K562 (cell line): ENCODE results near the gene MBD6. TPM values are rescaled to one million over a fixed set of nuclear protein-coding genes. Genes with fewer than 3 reads are reported as not detected.

ENCODE experiments used
- ATAC-seq: fragments of 200-7000 bp; cut with Tn5 transposase; 3 replicates; pipeline ENCODE4 v1.9.1; 2020; ENCODE audit warnings: moderate library complexity
- BruUV-seq: library from RNA; stranded (reverse); fragments of 400-500 nt; replicated peaks from 2 replicates; lab custom pipeline; 2021; lab: Mats Ljungman, UMichigan
- CTCF ChIA-PET: fragments of 300-600 bp; formaldehyde crosslinking; extraction: SDS; loops from one replicate; lab custom pipeline; 2021; ENCODE audit warnings: low intra/inter-chr PET ratio; lab: Yijun Ruan, JAX
- POLR2A ChIA-PET: fragments of 300-600, 350-650 bp; sonication (Branson Sonifier 250); formaldehyde crosslinking; extraction: SDS; loops from one replicate; lab custom pipeline; 2021; ENCODE audit warnings: antibody characterized with exemption, inconsistent platforms; lab: Yijun Ruan, JAX
- DNase-seq, 4 experiments: peaks; one replicate each; pipeline versions ENCODE4 v3.0.0 to v3.0.0-alpha.2; 2011 to 2018; ENCODE audit warnings: low spot score in 3 of 4, mixed read lengths in 3 of 4; ENCODE audit errors: extremely low read depth in 1 of 4
- FAIRE-seq: peaks from 2 replicates; lab custom pipeline; 2011; peaks lifted over from hg19 to GRCh38; lab: Jason Lieb, UNC
- H2AFZ ChIP-seq: 2 replicates; pipeline ENCODE4 v1.6.0; 2011; ENCODE audit warnings: low read depth, low read length, control low read depth, inconsistent platforms
- H3K27ac ChIP-seq: fragments of 200-600 bp; 3 replicates; pipeline ENCODE4 v1.8.0; 2011; ENCODE audit warnings: low read depth, mild to moderate bottlenecking, control low read depth, inconsistent platforms, low read length, moderate library complexity, mixed read lengths; ENCODE audit errors: extremely low read depth
- H3K27me3 ChIP-seq, 2 experiments: fragments of 300-600 bp in 1 of 2; 2 replicates in 1 of 2; 3 replicates in 1 of 2; pipeline versions ENCODE4 v1.6.0 to v1.8.0; 2011; ENCODE audit warnings: inconsistent platforms in 2 of 2, low read length in 2 of 2, mild to moderate bottlenecking in 1 of 2, mixed read lengths in 1 of 2, moderate library complexity in 1 of 2; ENCODE audit not compliant: control insufficient read depth in 2 of 2, insufficient read depth in 2 of 2
- H3K36me3 ChIP-seq: fragments of 300-600 bp; 3 replicates; pipeline ENCODE4 v1.8.0; 2011; ENCODE audit warnings: mild to moderate bottlenecking, low read length, inconsistent platforms; ENCODE audit not compliant: control insufficient read depth, insufficient read depth
- H3K4me1 ChIP-seq, 2 experiments: fragments of 200-600 bp in 1 of 2; replicated peaks in 1 of 2; 2 replicates in 1 of 2; 3 replicates in 1 of 2; pipeline versions ENCODE4 v1.5.1 to v1.8.0; 2011; ENCODE audit warnings: inconsistent platforms in 2 of 2, low read length in 2 of 2, mild to moderate bottlenecking in 1 of 2, mixed read lengths in 1 of 2, moderate library complexity in 1 of 2; ENCODE audit not compliant: control insufficient read depth in 2 of 2, insufficient read depth in 2 of 2
- H3K4me2 ChIP-seq: 2 replicates; pipeline ENCODE4 v1.6.1; 2011; ENCODE audit warnings: low read length, control low read depth, inconsistent platforms, mixed read lengths; ENCODE audit not compliant: insufficient read depth
- H3K4me3 ChIP-seq: fragments of 200-600 bp; sonication (generic), shearing (Covaris generic); 2 replicates; pipeline ENCODE4 v1.5.1; 2016; ENCODE audit warnings: control low read depth, inconsistent platforms
- H3K79me2 ChIP-seq: fragments of 200-600 bp; 3 replicates; pipeline ENCODE4 v1.8.0; 2011; ENCODE audit warnings: low read length, inconsistent platforms; ENCODE audit not compliant: control insufficient read depth, insufficient read depth
- H3K9ac ChIP-seq, 2 experiments: 2 replicates each; pipeline versions ENCODE4 v1.6.0 to v1.6.1; 2011; ENCODE audit warnings: low read depth in 2 of 2, low read length in 2 of 2, control low read depth in 1 of 2, inconsistent platforms in 1 of 2, mild to moderate bottlenecking in 1 of 2, mixed read lengths in 1 of 2; ENCODE audit not compliant: insufficient read depth in 1 of 2
- H3K9me1 ChIP-seq: one replicate; pipeline ENCODE4 v1.6.0; 2011; ENCODE audit warnings: inconsistent platforms, mild to moderate bottlenecking, low read length, moderate library complexity; ENCODE audit not compliant: control insufficient read depth, insufficient read depth
- H3K9me3 ChIP-seq: replicated peaks from 2 replicates; pipeline ENCODE4 v1.5.1; 2011; ENCODE audit warnings: low read depth, low read length, inconsistent platforms; ENCODE audit not compliant: control insufficient read depth, insufficient read depth
- H4K20me1 ChIP-seq: replicated peaks from 2 replicates; pipeline ENCODE4 v1.6.1; 2011; ENCODE audit warnings: low read length, inconsistent platforms, mixed read lengths; ENCODE audit not compliant: control insufficient read depth, insufficient read depth
- BRCA1 ChIP-seq, 2 experiments: fragments of 450-650 bp in 1 of 2; sonication (generic) in 1 of 2; formaldehyde crosslinking in 1 of 2; IDR thresholded peaks; 2 replicates each; pipeline versions ENCODE4 v1.5.0 to v1.6.1; 2017 to 2020; ENCODE audit warnings: mild to moderate bottlenecking in 1 of 2, missing genetic modification reagents in 1 of 2
- FOXP1 ChIP-seq: sonication (generic); formaldehyde crosslinking; IDR thresholded peaks from 2 replicates; pipeline ENCODE4 v1.8.0; 2022; ENCODE audit warnings: mild to moderate bottlenecking, missing genetic modification reagents
- GABPA ChIP-seq: fragments of 200-800 bp; sonication (Bioruptor generic); conservative IDR thresholded peaks from 2 replicates; pipeline ENCODE4 v1.6.1; 2016; ENCODE audit warnings: low read depth, missing genetic modification characterization, missing compliant biosample characterization
- WGBS: fragments of 100-300 bp; shearing (Covaris generic); methylation state at CpG from one replicate; pipeline ENCODE4 v1.1.6; 2016; ENCODE audit warnings: low coverage, mixed read lengths; ENCODE audit not compliant: insufficient coverage; ENCODE audit errors: missing lambda C conversion rate; 5-methylcytosine and 5-hydroxymethylcytosine counted together
- in situ Hi-C: fragments of 300-500 bp; cut with MboI; formaldehyde crosslinking; loops from 4 replicates; pipeline ENCODE4 v1.15.0; 2018; ENCODE audit warnings: inconsistent platforms, mixed read lengths
- intact Hi-C: fragments of 100-400 bp; cut with micrococcal nuclease; formaldehyde crosslinking; loops from 2 replicates; pipeline ENCODE4 v1.14.2; 2022
- polyA plus RNA-seq, 8 experiments: library from polyadenylated mRNA; depleted of rRNA in 4 of 8; stranded (reverse) in 5 of 8; unstranded in 3 of 8; fragments of >200 nt; fragmentation: Nextera tagmentation in 2 of 8; fragmentation: Illumina TruSeq in 1 of 8; extraction: Ambion mirVana in 2 of 8; extraction: Trizol in 1 of 8; gene quantifications; 2 replicates each; pipeline versions ENCODE4 v1.2.1 to v1.2.3, GENCODE V29; 2011 to 2014; ENCODE audit warnings: inconsistent platforms in 1 of 8, missing spikeins in 1 of 8
- total RNA-seq, 7 experiments: library from RNA; depleted of rRNA in 6 of 7; stranded (reverse); fragments of >200 nt in 6 of 7; fragmentation: Illumina TruSeq in 2 of 7; extraction: Trizol in 2 of 7; gene quantifications; 2 replicates each; pipeline versions ENCODE4 v1.2.1 to v1.2.3, GENCODE V29; 2011 to 2021; ENCODE audit warnings: low replicate concordance in 1 of 7
- TF ChIP-seq, protein P1 (sequence below): sonication (generic); formaldehyde crosslinking; IDR thresholded peaks from 2 replicates; pipeline ENCODE4 v1.9.0; 2022; ENCODE audit warnings: mild to moderate bottlenecking, missing genetic modification reagents
- TF ChIP-seq, protein P2 (sequence below): fragments of 250-450 bp; sonication (Bioruptor Pico); IDR thresholded peaks from 2 replicates; pipeline ENCODE4 v1.8.0; 2022; ENCODE audit warnings: moderate library complexity, mild to moderate bottlenecking, inconsistent platforms

MBD6 gene
- total and polyA plus RNA-seq, 9 of the 15 experiments (the other 6 are each of a cell fraction or from before 2014, with no cell fraction given), result 2.0 to 54.8 (median 3.8) TPM

DNA sequence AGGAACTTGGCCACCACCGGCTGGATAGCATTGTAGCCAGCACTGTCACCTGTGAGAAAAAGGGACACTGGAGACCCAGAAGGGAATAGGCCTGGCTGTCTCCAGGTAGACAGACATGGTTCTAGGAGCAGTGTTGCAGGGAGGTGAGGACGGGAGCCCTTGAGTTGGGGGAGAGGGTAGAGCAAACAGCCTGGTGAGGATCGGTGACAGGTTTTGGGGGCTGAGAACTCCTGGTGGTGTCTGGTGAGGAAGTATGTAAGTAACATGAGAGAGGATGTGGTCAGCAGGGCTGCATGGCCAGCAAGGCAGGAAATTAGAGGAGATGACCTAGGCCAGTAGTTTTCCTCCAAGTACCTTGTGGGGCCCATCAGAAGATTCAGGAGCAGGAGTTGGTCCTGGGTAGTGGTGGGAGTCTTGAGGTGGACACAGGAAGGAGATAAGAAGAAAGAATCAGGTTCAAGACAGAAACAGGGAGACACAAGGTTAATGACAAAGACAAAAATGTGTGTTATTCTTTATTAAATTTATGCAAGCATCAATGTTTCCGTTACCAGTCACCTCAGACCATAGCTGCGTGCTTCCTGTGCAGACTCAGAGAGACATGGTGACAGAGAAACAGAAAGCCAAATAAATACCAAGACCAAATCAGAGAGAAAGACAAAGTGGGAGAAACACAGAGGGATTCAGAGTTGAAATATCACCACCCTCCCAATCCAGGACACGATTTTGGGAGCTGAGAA lies 43.1 kb upstream of the MBD6 start, which contains the start of gene ARHGAP9:
TSS of gene ARHGAP9 (minus strand) at position 491 of the 740 bp plus-strand sequence. CDS start at position 31, 460 bp downstream.
- no peaks in the 10 kb centered on the region for H4K20me1 ChIP-seq
- no peaks in the 10 kb centered on the region for H3K9me1 ChIP-seq
- in situ Hi-C loops, result no loop called here
- H3K4me1 ChIP-seq, result peaks cover 32 to 47% of the 10 kb centered on the region in 2 experiments
- TF ChIP-seq GABPA (tag) (peak; percentile 22; the same call in 1 of the 2 replicates), FOXP1 (CRISPR knock-in tag) (peak; percentile 47; the same call in 1 of the 2 replicates), BRCA1 (IDR thresholded peaks at IDR 0.05) (no peak), BRCA1 (CRISPR knock-in tag; IDR thresholded peaks at IDR 0.05) (no peak)
- TF ChIP-seq, protein P1, sequence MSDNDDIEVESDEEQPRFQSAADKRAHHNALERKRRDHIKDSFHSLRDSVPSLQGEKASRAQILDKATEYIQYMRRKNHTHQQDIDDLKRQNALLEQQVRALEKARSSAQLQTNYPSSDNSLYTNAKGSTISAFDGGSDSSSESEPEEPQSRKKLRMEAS (CRISPR knock-in tag), result 0 out of 2 replicates have a peak, but pooled peaks have one; percentile 21
- TF ChIP-seq, protein P2, sequence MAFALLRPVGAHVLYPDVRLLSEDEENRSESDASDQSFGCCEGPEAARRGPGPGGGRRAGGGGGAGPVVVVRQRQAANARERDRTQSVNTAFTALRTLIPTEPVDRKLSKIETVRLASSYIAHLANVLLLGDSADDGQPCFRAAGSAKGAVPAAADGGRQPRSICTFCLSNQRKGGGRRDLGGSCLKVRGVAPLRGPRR (CRISPR knock-in tag), result no peak
- ATAC-seq (no peak), FAIRE-seq (no peak), DNase-seq (no peak)
- no peaks in the 10 kb centered on the region for H3K79me2 ChIP-seq
- peak within 1 kb of the TSS; percentile 61; the same call in 2 of the 3 replicates for H3K27ac ChIP-seq
- H2AFZ ChIP-seq, result peak within 1 kb of the TSS; percentile 93; the same call in 1 of the 2 replicates
- no peak within 1 kb of the TSS; a peak in 1 of 4 replicates for H3K9ac ChIP-seq
- intact Hi-C loops, result no loop called here
- 0 out of 2 replicates have a peak within 1 kb of the TSS, but pooled peaks have one; percentile 51 for H3K4me2 ChIP-seq
- H3K36me3 ChIP-seq, result no peaks in the 10 kb centered on the region
- WGBS, result 49% methylated on average over 5 of the region's 6 CpGs
- ChIA-PET CTCF (no interaction called here), POLR2A (interaction anchor here (0.6 to 2.1 kb wide), 4 partner anchors 10 to 455 kb away, joined by 3 to 6 read pairs (median 4); no protein-coding TSS in a partner anchor)
- H3K4me3 ChIP-seq, result no peak within 1 kb of the TSS
- H3K9me3 ChIP-seq, result no peaks in the 10 kb centered on the region
- no TSS peak for BruUV-seq
- no peaks in the 10 kb centered on the region for H3K27me3 ChIP-seq
